Gastrocnemius medialis (tissue), 4 donors: ENCODE results near the gene GPBP1L1.

ENCODE experiments used
- CTCF ChIP-seq, 5 experiments: fragments of 450-650 bp in 3 of 5; fragments of 200-600 bp in 2 of 5; sonication (generic) in 2 of 5; IDR thresholded peaks in 4 of 5; conservative IDR thresholded peaks in 1 of 5; 1 replicate in 4 of 5; 2 replicates in 1 of 5; pipeline ENCODE4 v1.5.1; 2016 to 2019; ENCODE audit warnings: antibody characterized with exemption in 5 of 5, mild to moderate bottlenecking in 3 of 5, moderate library complexity in 3 of 5
- POLR2A ChIP-seq, 2 donors: fragments of 450-650 bp; IDR thresholded peaks; one replicate each; pipeline ENCODE4 v1.6.1; 2017; ENCODE audit warnings: antibody characterized with exemption in 2 of 2, mild to moderate bottlenecking in 2 of 2, moderate library complexity in 2 of 2

GRCh38 chr1:45713711-45714110, 27.4 kb upstream of the GPBP1L1 start:
- no peak for TF ChIP-seq CTCF (IDR thresholded peaks at IDR 0.05 in 4 of 5, conservative IDR thresholded peaks at IDR 0.05 in 1 of 5)
- no peak for TF ChIP-seq POLR2A (IDR thresholded peaks at IDR 0.05)
